GM19463 (cell line): ENCODE results near the gene PRDX1.

ENCODE experiments used
- ATAC-seq: cut with Tn5 transposase; IDR thresholded peaks from one replicate; pipeline ENCODE4 v1.9.1; 2021; ENCODE audit warnings: mild to moderate bottlenecking, moderate library complexity; ENCODE audit not compliant: unreplicated experiment

PRDX1 gene

GRCh38 chr1:45521413-45522323, at the start of gene PRDX1:
Gene PRDX1 (minus strand): TSS chr1:45521884. CDS start chr1:45519043, 2,841 bp downstream.
- peak; percentile 77 for ATAC-seq

GRCh38 chr1:45570631-45571030, 48.9 kb upstream of the PRDX1 start:
- no peak for ATAC-seq

- no peak for ATAC-seq
These were observed 48.4 kb upstream of the PRDX1 start for GRCh38 chr1:45569962-45570581.

GRCh38 chr1:45569571-45569961, 47.9 kb upstream of the PRDX1 start:
- ATAC-seq, result no peak

GRCh38 chr1:45568421-45568820, 46.7 kb upstream of the PRDX1 start:
- no peak for ATAC-seq

- ATAC-seq, result no peak
These were observed 46.2 kb upstream of the PRDX1 start for GRCh38 chr1:45567911-45568310.

- ATAC-seq, result no peak
These were observed 45.0 kb upstream of the PRDX1 start for GRCh38 chr1:45566722-45567121.

- no peak for ATAC-seq
These were observed 42.2 kb upstream of the PRDX1 start for GRCh38 chr1:45563843-45564242.

- no peak for ATAC-seq
These were observed 35.8 kb upstream of the PRDX1 start for GRCh38 chr1:45557422-45557944.

GRCh38 chr1:45554198-45554597, 32.5 kb upstream of the PRDX1 start:
- no peak for ATAC-seq

- no peak for ATAC-seq
These were observed 30.6 kb upstream of the PRDX1 start for GRCh38 chr1:45552331-45552730.

GRCh38 chr1:45551684-45552083, 30.0 kb upstream of the PRDX1 start:
- no peak for ATAC-seq

- peak; percentile 89 for ATAC-seq
These were observed 29.0 kb upstream of the PRDX1 start, which contains the start of gene AKR1A1 for GRCh38 chr1:45550401-45551351. Gene AKR1A1 (plus strand): TSS chr1:45550826. CDS start chr1:45561795, 10,969 bp downstream.

GRCh38 chr1:45545553-45546310, 24.0 kb upstream of the PRDX1 start:
- ATAC-seq, result no peak

- ATAC-seq, result no peak
These were observed 23.4 kb upstream of the PRDX1 start for GRCh38 chr1:45545019-45545493.

- ATAC-seq, result no peak
These were observed 22.8 kb upstream of the PRDX1 start for GRCh38 chr1:45544530-45544929.

- ATAC-seq, result peak; percentile 55
These were observed 22.1 kb upstream of the PRDX1 start for GRCh38 chr1:45543581-45544417.

GRCh38 chr1:45542591-45542990, 20.9 kb upstream of the PRDX1 start:
- ATAC-seq, result no peak

- ATAC-seq, result no peak
These were observed 19.5 kb upstream of the PRDX1 start for GRCh38 chr1:45541193-45541592.
